RWPE2 (cell line): ENCODE measurements around the gene C1orf35.

Source experiments
- ATAC-seq: fragments of 200-7000 bp; cut with Tn5 transposase; 3 replicates; pipeline ENCODE4 v1.9.1; 2021; ENCODE audit warnings: low read depth
- DNase-seq: peaks from one replicate; pipeline ENCODE4 v3.0.0-alpha.2; 2020; ENCODE audit warnings: low spot score
- H3K27ac ChIP-seq: fragments of 450-650 bp; 2 replicates; pipeline ENCODE4 v1.5.1; 2017; ENCODE audit warnings: mild to moderate bottlenecking; ENCODE audit not compliant: poor library complexity, severe bottlenecking
- H3K27me3 ChIP-seq: fragments of 250-450 bp; sonication (Bioruptor Pico); 2 replicates; pipeline ENCODE4 v1.5.1; 2021; ENCODE audit warnings: mild to moderate bottlenecking, moderate library complexity; ENCODE audit not compliant: insufficient read depth, poor library complexity, severe bottlenecking
- H3K36me3 ChIP-seq: fragments of 250-450 bp; sonication (Bioruptor Pico); 2 replicates; pipeline ENCODE4 v1.5.1; 2020; ENCODE audit warnings: low read depth, mild to moderate bottlenecking, moderate library complexity
- H3K4me1 ChIP-seq: fragments of 250-450 bp; sonication (Bioruptor Pico); 2 replicates; pipeline ENCODE4 v1.5.1; 2021; ENCODE audit warnings: mild to moderate bottlenecking, moderate library complexity; ENCODE audit not compliant: insufficient read depth, poor library complexity, severe bottlenecking
- H3K4me3 ChIP-seq: fragments of 250-450 bp; sonication (Bioruptor Pico); 2 replicates; pipeline ENCODE4 v1.5.1; 2021; ENCODE audit warnings: mild to moderate bottlenecking, moderate library complexity; ENCODE audit not compliant: severe bottlenecking
- H3K9me3 ChIP-seq: fragments of 250-450 bp; sonication (Bioruptor Pico); 2 replicates; pipeline ENCODE4 v1.5.1; 2021; ENCODE audit warnings: mild to moderate bottlenecking, moderate library complexity; ENCODE audit not compliant: severe bottlenecking
- TF ChIP-seq, protein P1 (sequence below): fragments of 450-650 bp; IDR thresholded peaks from one replicate; pipeline ENCODE4 v1.5.1; 2017; ENCODE audit warnings: mild to moderate bottlenecking, moderate library complexity; ENCODE audit not compliant: poor library complexity, severe bottlenecking

C1orf35 gene

DNA sequence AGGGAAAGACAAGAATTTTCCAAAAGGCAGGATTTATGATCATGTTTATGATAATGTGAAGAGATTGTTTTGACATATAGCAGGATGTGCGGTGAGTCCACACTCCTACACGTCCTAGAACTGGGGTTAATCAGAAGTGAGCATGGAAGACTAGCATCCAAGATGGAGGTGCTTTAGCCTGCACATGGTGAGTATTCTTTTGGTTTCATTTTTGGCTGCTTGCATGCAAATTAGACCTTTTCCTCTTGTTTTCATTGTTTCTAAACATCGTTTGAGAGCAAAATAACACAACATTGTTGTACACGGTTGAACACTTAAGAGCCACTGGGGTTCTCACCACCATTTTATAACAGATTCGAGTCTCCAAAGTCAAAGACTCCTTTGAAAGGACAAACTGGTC is 22.1 kb upstream of the C1orf35 start:
- H3K27me3 ChIP-seq: no peaks in the 10 kb centered on the region
- DNase-seq (no peak), ATAC-seq (no peak)
- H3K4me3 ChIP-seq: no peak overlapping the region
- no peaks in the 10 kb centered on the region for H3K9me3 ChIP-seq
- TF ChIP-seq, protein P1, sequence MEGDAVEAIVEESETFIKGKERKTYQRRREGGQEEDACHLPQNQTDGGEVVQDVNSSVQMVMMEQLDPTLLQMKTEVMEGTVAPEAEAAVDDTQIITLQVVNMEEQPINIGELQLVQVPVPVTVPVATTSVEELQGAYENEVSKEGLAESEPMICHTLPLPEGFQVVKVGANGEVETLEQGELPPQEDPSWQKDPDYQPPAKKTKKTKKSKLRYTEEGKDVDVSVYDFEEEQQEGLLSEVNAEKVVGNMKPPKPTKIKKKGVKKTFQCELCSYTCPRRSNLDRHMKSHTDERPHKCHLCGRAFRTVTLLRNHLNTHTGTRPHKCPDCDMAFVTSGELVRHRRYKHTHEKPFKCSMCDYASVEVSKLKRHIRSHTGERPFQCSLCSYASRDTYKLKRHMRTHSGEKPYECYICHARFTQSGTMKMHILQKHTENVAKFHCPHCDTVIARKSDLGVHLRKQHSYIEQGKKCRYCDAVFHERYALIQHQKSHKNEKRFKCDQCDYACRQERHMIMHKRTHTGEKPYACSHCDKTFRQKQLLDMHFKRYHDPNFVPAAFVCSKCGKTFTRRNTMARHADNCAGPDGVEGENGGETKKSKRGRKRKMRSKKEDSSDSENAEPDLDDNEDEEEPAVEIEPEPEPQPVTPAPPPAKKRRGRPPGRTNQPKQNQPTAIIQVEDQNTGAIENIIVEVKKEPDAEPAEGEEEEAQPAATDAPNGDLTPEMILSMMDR: no peak
- H3K4me1 ChIP-seq: no peaks in the 10 kb centered on the region
- no peak overlapping the region for H3K27ac ChIP-seq
- no peaks in the 10 kb centered on the region for H3K36me3 ChIP-seq

DNA sequence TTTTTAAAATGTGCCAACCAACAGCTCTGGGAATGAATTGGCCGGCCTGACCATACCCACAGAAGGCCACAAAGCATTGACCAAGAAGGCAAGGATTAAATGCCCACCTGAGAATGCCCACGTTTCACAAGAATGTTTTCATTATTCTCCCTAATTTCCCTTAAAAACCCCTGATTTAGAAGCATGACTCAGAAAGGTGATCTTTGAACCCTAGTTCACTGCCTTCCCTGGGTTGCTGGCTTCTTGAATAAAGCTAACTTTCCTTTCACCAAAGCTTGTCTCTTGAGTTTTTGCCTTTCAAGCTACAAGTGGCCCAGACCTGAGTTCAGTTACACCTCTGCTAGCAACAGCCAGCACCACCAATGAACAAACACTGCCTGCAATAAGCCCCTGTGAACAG is 20.4 kb upstream of the C1orf35 start:
- H3K4me3 ChIP-seq: no peak overlapping the region
- no peak overlapping the region for H3K27ac ChIP-seq
- ATAC-seq (no peak), DNase-seq (no peak)
- TF ChIP-seq, protein P1: no peak
- no peaks in the 10 kb centered on the region for H3K36me3 ChIP-seq
- no peaks in the 10 kb centered on the region for H3K4me1 ChIP-seq
- no peaks in the 10 kb centered on the region for H3K9me3 ChIP-seq
- H3K27me3 ChIP-seq: no peaks in the 10 kb centered on the region

DNA sequence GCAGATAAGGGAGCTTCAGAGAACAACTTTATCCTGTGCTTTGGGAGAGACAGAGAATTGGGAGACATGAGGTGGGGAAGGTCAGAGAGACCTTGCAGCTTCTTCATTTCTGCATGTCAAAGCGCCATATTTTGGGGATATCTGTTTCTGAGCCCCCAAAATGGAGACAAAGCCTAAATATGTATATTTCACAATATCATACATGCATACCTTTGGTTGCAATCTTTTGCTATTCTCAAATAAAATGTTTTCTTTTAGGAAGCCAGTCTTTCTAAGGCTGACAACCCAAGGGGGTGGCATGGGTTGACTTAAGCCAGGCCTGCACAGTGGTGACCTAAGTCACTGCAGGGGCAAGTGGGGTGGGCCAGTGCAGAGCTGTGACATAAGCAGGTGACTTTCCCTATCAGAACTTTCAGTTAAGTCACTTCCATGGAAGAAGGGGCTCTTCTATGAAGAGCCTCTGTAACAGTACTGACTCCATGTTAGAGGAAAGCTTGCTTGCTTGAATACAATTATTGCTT is 19.9 kb upstream of the C1orf35 start:
- H3K9me3 ChIP-seq: no peaks in the 10 kb centered on the region
- no peak overlapping the region for H3K27ac ChIP-seq

DNA sequence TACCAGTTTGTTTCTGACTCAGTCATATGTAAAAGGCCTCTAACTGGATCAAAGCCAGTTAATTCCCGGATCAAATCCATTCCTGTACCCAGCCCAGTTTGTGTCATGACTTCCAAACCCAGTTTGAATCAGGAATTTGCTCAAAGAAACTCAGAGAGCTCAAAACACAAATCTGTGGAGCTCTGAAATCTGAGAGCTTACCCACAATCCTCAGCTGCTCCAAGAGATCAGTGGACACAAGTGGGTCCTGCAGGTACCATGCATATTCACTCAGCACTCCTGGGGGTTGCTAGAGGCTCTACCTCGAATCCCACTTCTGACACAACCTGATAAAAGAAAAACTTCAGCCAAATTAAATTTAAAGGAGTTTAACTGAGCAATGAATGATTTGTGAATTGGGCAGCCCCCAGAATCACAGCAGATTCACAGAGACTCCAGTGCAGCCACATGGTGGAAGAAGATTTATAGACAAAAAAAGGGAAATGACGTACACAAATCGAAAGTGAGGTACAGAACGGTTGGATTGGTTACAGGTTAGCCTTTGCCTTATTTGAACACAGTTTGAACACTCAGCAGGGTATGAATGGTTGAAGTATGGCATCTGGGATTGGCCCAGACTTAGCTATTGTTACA is 17.8 kb upstream of the C1orf35 start:
- no peak overlapping the region for H3K27ac ChIP-seq
- no peaks in the 10 kb centered on the region for H3K27me3 ChIP-seq
- no peak for ATAC-seq
- TF ChIP-seq, protein P1: no peak
- no peaks in the 10 kb centered on the region for H3K36me3 ChIP-seq
- no peaks in the 10 kb centered on the region for H3K9me3 ChIP-seq
- H3K4me3 ChIP-seq: no peak overlapping the region
- no peak for DNase-seq
- no peaks in the 10 kb centered on the region for H3K4me1 ChIP-seq

More for the DNA sequence above, 19.9 kb upstream of the C1orf35 start:
- no peaks in the 10 kb centered on the region for H3K36me3 ChIP-seq
- no peaks in the 10 kb centered on the region for H3K27me3 ChIP-seq
- ATAC-seq (no peak), DNase-seq (no peak)
- H3K4me1 ChIP-seq: no peaks in the 10 kb centered on the region
- TF ChIP-seq, protein P1: no peak
- no peak overlapping the region for H3K4me3 ChIP-seq

DNA sequence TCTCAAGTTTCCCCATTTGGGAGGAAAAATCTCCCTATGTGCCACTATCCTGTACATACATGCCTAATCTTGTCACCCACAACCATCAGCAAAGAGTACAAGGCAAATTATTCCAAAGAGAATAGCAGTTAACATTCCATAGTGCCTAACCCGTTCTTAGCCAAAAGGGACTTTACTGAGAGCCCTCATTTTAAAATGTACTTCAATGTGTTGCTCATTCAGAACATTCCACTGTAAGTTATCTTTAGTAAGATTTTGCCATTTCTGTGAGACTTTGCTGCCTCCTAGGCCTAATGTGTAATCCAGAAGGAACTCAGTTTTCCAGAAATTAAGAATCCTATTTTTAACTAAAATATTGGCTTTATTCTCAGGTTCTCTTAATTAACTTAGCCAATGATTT is 17.2 kb upstream of the C1orf35 start:
- DNase-seq: no peak
- no peak for ATAC-seq
- H3K4me1 ChIP-seq: no peaks in the 10 kb centered on the region
- no peak overlapping the region for H3K27ac ChIP-seq
- H3K27me3 ChIP-seq: no peaks in the 10 kb centered on the region
- H3K36me3 ChIP-seq: no peaks in the 10 kb centered on the region
- TF ChIP-seq, protein P1: no peak
- no peaks in the 10 kb centered on the region for H3K9me3 ChIP-seq
- no peak overlapping the region for H3K4me3 ChIP-seq
